H1 (cell line): Measurements from ENCODE around the gene PLPPR1. TPM values are rescaled to one million over a fixed set of nuclear protein-coding genes. Genes with fewer than 3 reads are reported as not detected.
A peak's percentile ranks its signal among the peaks of the same experiment; 100 is the strongest.

Experiments
- CTCF ChIA-PET: fragments of 300-600 bp; sonication (Branson Sonifier 250); formaldehyde crosslinking; loops from one replicate; lab custom pipeline; 2021; ENCODE audit not compliant: partially characterized antibody; lab: Charles Lee
- POLR2A ChIA-PET: fragments of 300-600 bp; sonication (Branson Sonifier 250); formaldehyde crosslinking; loops from one replicate; lab custom pipeline; 2021; ENCODE audit warnings: inconsistent platforms; ENCODE audit not compliant: partially characterized antibody; lab: Charles Lee
- DNase-seq, 2 experiments: peaks; one replicate each; pipeline versions ENCODE4 v3.0.0 to v3.0.0-alpha.2; 2010 to 2022; ENCODE audit warnings: low spot score in 2 of 2, low read depth in 1 of 2, mixed read lengths in 1 of 2
- FAIRE-seq: peaks from 2 replicates; lab custom pipeline; 2011; peaks lifted over from hg19 to GRCh38; lab: Jason Lieb, UNC
- H2AFZ ChIP-seq: 2 replicates; pipeline ENCODE4 v1.8.1; 2012; ENCODE audit warnings: low read length, inconsistent platforms
- H2AK5ac ChIP-seq: 2 replicates; pipeline ENCODE4 v1.6.1; 2013; ENCODE audit warnings: low read depth, low read length
- H2BK120ac ChIP-seq: replicated peaks from 2 replicates; pipeline ENCODE3; 2013; ENCODE audit warnings: low read depth, low read length, inconsistent platforms
- H2BK12ac ChIP-seq: 2 replicates; pipeline ENCODE4 v1.6.1; 2013; ENCODE audit warnings: low read depth, low read length
- H2BK15ac ChIP-seq: 2 replicates; pipeline ENCODE4 v1.6.1; 2013; ENCODE audit warnings: low read length
- H2BK20ac ChIP-seq: 2 replicates; pipeline ENCODE4 v1.6.1; 2013; ENCODE audit warnings: low read length
- H2BK5ac ChIP-seq: 2 replicates; pipeline ENCODE4 v1.6.1; 2013; ENCODE audit warnings: low read depth, low read length
- H3K14ac ChIP-seq: 2 replicates; pipeline ENCODE4 v1.6.1; 2013; ENCODE audit warnings: inconsistent platforms; ENCODE audit not compliant: insufficient read length
- H3K18ac ChIP-seq: 2 replicates; pipeline ENCODE4 v1.6.1; 2013; ENCODE audit warnings: low read length; ENCODE audit errors: extremely low read depth
- H3K23ac ChIP-seq: 2 replicates; pipeline ENCODE4 v1.6.1; 2013; ENCODE audit warnings: inconsistent platforms; ENCODE audit not compliant: insufficient read length
- H3K23me2 ChIP-seq: 2 replicates; pipeline ENCODE4 v1.6.1; 2013; ENCODE audit warnings: low read depth, low read length
- H3K27ac ChIP-seq: 2 replicates; pipeline ENCODE4 v1.6.1; 2011; ENCODE audit warnings: low read depth, low read length, inconsistent platforms
- H3K27me3 ChIP-seq, 4 experiments: replicated peaks in 1 of 4; 1 replicate in 1 of 4; 2 replicates in 3 of 4; pipeline versions ENCODE4 v1.6.1 to v1.8.1; 2011 to 2013; ENCODE audit warnings: low read length in 3 of 4, mild to moderate bottlenecking in 3 of 4, inconsistent platforms in 2 of 4, mixed read lengths in 2 of 4, moderate library complexity in 1 of 4; ENCODE audit not compliant: control insufficient read depth in 3 of 4, insufficient read depth in 3 of 4; ENCODE audit errors: extremely low read depth in 1 of 4
- H3K36me3 ChIP-seq, 4 experiments: 2 replicates each; pipeline versions ENCODE4 v1.6.1 to v1.8.1; 2011 to 2013; ENCODE audit warnings: mild to moderate bottlenecking in 4 of 4, low read length in 3 of 4, moderate library complexity in 2 of 4, control low read depth in 1 of 4, inconsistent platforms in 1 of 4; ENCODE audit not compliant: insufficient read depth in 4 of 4, control insufficient read depth in 2 of 4
- H3K4ac ChIP-seq: replicated peaks from 2 replicates; pipeline ENCODE3; 2013; ENCODE audit warnings: low read length, low read depth, mixed read lengths, inconsistent platforms; ENCODE audit not compliant: insufficient read length
- H3K4me1 ChIP-seq, 4 experiments: replicated peaks in 1 of 4; 1 replicate in 1 of 4; 2 replicates in 3 of 4; pipeline versions ENCODE4 v1.6.1 to v1.8.1; 2011 to 2013; ENCODE audit warnings: low read length in 3 of 4, inconsistent platforms in 2 of 4, mixed read lengths in 1 of 4; ENCODE audit not compliant: insufficient read depth in 4 of 4, control insufficient read depth in 3 of 4
- H3K4me2 ChIP-seq, 2 experiments: 2 replicates each; pipeline versions ENCODE4 v1.6.1 to v1.8.1; 2011 to 2013; ENCODE audit warnings: low read depth in 2 of 2, low read length in 2 of 2, control low read depth in 1 of 2, inconsistent platforms in 1 of 2, mild to moderate bottlenecking in 1 of 2; ENCODE audit not compliant: insufficient read depth in 1 of 2
- H3K4me3 ChIP-seq, 4 experiments: fragments of 200-600, 300-600 bp in 1 of 4; sonication (generic), shearing (Covaris generic), sonication (Bioruptor Twin) in 1 of 4; 2 replicates each; pipeline versions ENCODE4 v1.5.1 to v1.8.1; 2011 to 2016; ENCODE audit warnings: low read length in 4 of 4, low read depth in 3 of 4, control low read depth in 2 of 4, inconsistent platforms in 2 of 4, mild to moderate bottlenecking in 2 of 4, mixed read lengths in 1 of 4, moderate library complexity in 1 of 4; ENCODE audit not compliant: insufficient read depth in 2 of 4; ENCODE audit errors: extremely low read depth in 1 of 4
- H3K56ac ChIP-seq: replicated peaks from 2 replicates; pipeline ENCODE3; 2013; ENCODE audit warnings: low read depth, mild to moderate bottlenecking, mixed read lengths, low read length, inconsistent platforms; ENCODE audit not compliant: insufficient read length
- H3K79me1 ChIP-seq: 2 replicates; pipeline ENCODE4 v1.6.1; 2013; ENCODE audit warnings: low read depth, low read length, control low read depth
- H3K79me2 ChIP-seq, 2 experiments: 2 replicates each; pipeline versions ENCODE4 v1.6.1 to v1.8.1; 2012 to 2013; ENCODE audit warnings: low read length in 2 of 2, mild to moderate bottlenecking in 2 of 2, inconsistent platforms in 1 of 2; ENCODE audit not compliant: insufficient read depth in 2 of 2, control insufficient read depth in 1 of 2
- H3K9ac ChIP-seq, 4 experiments: replicated peaks in 1 of 4; 1 replicate in 1 of 4; 2 replicates in 3 of 4; pipeline versions ENCODE4 v1.6.1 to v1.8.1; 2011 to 2013; ENCODE audit warnings: low read depth in 3 of 4, low read length in 3 of 4, control low read depth in 2 of 4, mild to moderate bottlenecking in 2 of 4, moderate library complexity in 2 of 4, inconsistent platforms in 1 of 4; ENCODE audit errors: extremely low read depth in 1 of 4
- H3K9me3 ChIP-seq, 2 experiments: 2 replicates each; pipeline versions ENCODE4 v1.6.1 to v1.8.1; 2012 to 2013; ENCODE audit warnings: mild to moderate bottlenecking in 2 of 2, moderate library complexity in 2 of 2, control low read depth in 1 of 2, inconsistent platforms in 1 of 2, low read depth in 1 of 2, low read length in 1 of 2, mixed read lengths in 1 of 2; ENCODE audit not compliant: insufficient read depth in 2 of 2
- H4K20me1 ChIP-seq, 2 experiments: replicated peaks in 1 of 2; 2 replicates each; pipeline versions ENCODE3 to v1.8.1; 2011 to 2013; ENCODE audit warnings: inconsistent platforms in 2 of 2, low read length in 2 of 2, mild to moderate bottlenecking in 1 of 2; ENCODE audit not compliant: insufficient read depth in 2 of 2, control insufficient read depth in 1 of 2
- H4K5ac ChIP-seq: 2 replicates; pipeline ENCODE4 v1.6.1; 2013; ENCODE audit warnings: low read length, low read depth, mixed read lengths, inconsistent platforms; ENCODE audit not compliant: insufficient read length
- H4K8ac ChIP-seq: 2 replicates; pipeline ENCODE4 v1.8.0; 2013; ENCODE audit warnings: mild to moderate bottlenecking, moderate library complexity, low read length, inconsistent platforms; ENCODE audit not compliant: insufficient read depth; ENCODE audit errors: extremely low read depth
- H4K91ac ChIP-seq: replicated peaks from 2 replicates; pipeline ENCODE3; 2013; ENCODE audit warnings: low read length, mixed read lengths, inconsistent platforms; ENCODE audit not compliant: insufficient read length
- BACH1 ChIP-seq: IDR thresholded peaks from 2 replicates; pipeline ENCODE4 v1.6.1; 2012; ENCODE audit warnings: low read length, improper control_type of control experiment
- CREB1 ChIP-seq: IDR thresholded peaks from 2 replicates; pipeline ENCODE4 v1.6.1; 2012; ENCODE audit warnings: inconsistent platforms
- EP300 ChIP-seq, 2 experiments: IDR thresholded peaks; 1 replicate in 1 of 2; 2 replicates in 1 of 2; pipeline ENCODE4 v1.6.1; 2011 to 2012; ENCODE audit warnings: low read depth in 2 of 2, low read length in 2 of 2, mild to moderate bottlenecking in 2 of 2, borderline replicate concordance in 1 of 2, inconsistent platforms in 1 of 2, moderate library complexity in 1 of 2
- EZH2 ChIP-seq: fragments of 200-600 bp; sonication (generic); IDR thresholded peaks from 2 replicates; pipeline ENCODE4 v1.7.1; 2012; ENCODE audit warnings: low read depth, mild to moderate bottlenecking, moderate library complexity, low read length, inconsistent platforms; ENCODE audit not compliant: severe bottlenecking
- FOSL1 ChIP-seq: IDR thresholded peaks from 2 replicates; pipeline ENCODE4 v1.6.1; 2011; ENCODE audit warnings: mild to moderate bottlenecking, low read depth, low read length, moderate library complexity; ENCODE audit not compliant: insufficient read depth
- KDM5A ChIP-seq: fragments of 200-600 bp; IDR thresholded peaks from 2 replicates; pipeline ENCODE4 v1.7.1; 2012; ENCODE audit warnings: mild to moderate bottlenecking, low read length, inconsistent platforms, mixed read lengths
- SP4 ChIP-seq: IDR thresholded peaks from 2 replicates; pipeline ENCODE4 v1.6.1; 2012; ENCODE audit warnings: low read length, inconsistent platforms
- TAF7 ChIP-seq: optimal IDR thresholded peaks from 2 replicates; pipeline ENCODE3; 2011; ENCODE audit warnings: low read depth, mild to moderate bottlenecking, inconsistent platforms, low read length, moderate library complexity, borderline replicate concordance
- TBP ChIP-seq: IDR thresholded peaks from 2 replicates; pipeline ENCODE4 v1.6.1; 2011; ENCODE audit warnings: low read depth, low read length, improper control_type of control experiment
- WGBS, 2 experiments: shearing (Covaris generic) in 1 of 2; methylation state at CpG; one replicate each; pipeline versions ENCODE4 v1.1.6 to v1.1.7; 2013 to 2015; ENCODE audit warnings: low lambda C conversion rate in 2 of 2, mixed read lengths in 2 of 2, inconsistent platforms in 1 of 2, low coverage in 1 of 2, missing lambda C conversion rate in 1 of 2; ENCODE audit not compliant: insufficient replicate concordance in 2 of 2, insufficient coverage in 1 of 2, insufficient read length in 1 of 2; ENCODE audit errors: extremely low coverage in 1 of 2, missing lambda C conversion rate in 1 of 2; 5-methylcytosine and 5-hydroxymethylcytosine counted together
- polyA plus RNA-seq, 7 experiments: library from polyadenylated mRNA; depleted of rRNA in 3 of 7; stranded (reverse) in 5 of 7; unstranded in 2 of 7; fragments of >200 nt in 5 of 7; fragments of 200-250 nt in 2 of 7; gene quantifications; 1 replicate in 5 of 7; 2 replicates in 1 of 7; 4 replicates in 1 of 7; pipeline versions ENCODE4 v1.2.1 to v1.2.3, GENCODE V29; 2011 to 2013; ENCODE audit warnings: missing spikeins in 2 of 7, mixed read lengths in 2 of 7
- total RNA-seq: library from RNA; stranded (reverse); fragmentation: NEBNext Ultra II Directional; extraction: Animal tissue kit (Norgen Biotek cat#: 25700); gene quantifications from 2 replicates; pipeline ENCODE4 v1.2.1, GENCODE V29; 2021
- TF ChIP-seq, protein P1 (sequence below), 3 experiments: IDR thresholded peaks; 1 replicate in 2 of 3; 2 replicates in 1 of 3; pipeline versions ENCODE4 v1.5.1 to v1.6.1; 2011; ENCODE audit warnings: low read length in 3 of 3, mild to moderate bottlenecking in 3 of 3, inconsistent platforms in 2 of 3, low read depth in 1 of 3, moderate library complexity in 1 of 3; ENCODE audit not compliant: insufficient read depth in 1 of 3; ENCODE audit errors: control extremely low read depth in 1 of 3

Gene PLPPR1
- total and polyA plus RNA-seq, 2 of the 8 experiments (the other 6 are each of a cell fraction or from before 2014, with no cell fraction given): 1.4 to 1.8 TPM

DNA sequence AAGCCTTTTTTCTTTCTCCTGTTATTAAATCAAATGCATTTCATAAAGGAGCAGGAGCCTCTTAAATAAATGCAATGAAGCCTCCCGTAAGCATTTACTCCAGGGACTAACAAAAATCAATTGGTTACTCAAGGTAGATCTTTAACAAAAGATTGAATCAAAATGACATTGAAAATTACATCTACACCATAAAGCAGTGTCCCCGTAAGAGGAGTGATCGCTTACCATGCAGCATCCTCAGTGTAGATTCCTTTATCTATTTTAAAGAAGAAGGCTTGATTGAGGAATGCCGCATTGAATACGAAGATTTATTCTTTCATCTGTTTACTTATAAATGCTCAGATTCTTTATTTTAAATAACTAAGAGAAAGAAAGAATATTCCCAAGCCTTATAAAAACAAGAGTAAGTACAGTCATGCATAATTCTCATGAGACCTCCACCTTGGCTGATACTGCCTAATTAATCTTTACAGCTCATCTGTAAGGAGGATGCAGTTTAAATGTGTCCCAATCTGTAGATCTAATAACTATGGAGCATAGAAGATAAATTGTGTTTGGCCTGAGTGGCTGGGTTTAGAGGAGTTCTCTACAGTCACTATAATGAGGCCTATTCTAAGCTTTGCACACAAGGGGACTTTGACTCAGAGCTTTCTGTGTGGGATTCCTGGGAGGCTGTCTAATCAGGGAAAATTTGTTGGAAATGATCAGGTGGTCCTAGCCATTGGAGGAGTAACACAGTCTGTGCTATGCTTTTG is 55.1 kb downstream of the PLPPR1 start:
- Histone ChIP-seq H3K23ac (no peak overlapping the region), H3K56ac (no peak overlapping the region), H2BK20ac (no peak overlapping the region), H2BK120ac (no peak overlapping the region), H3K14ac (no peak overlapping the region), H4K91ac (peak overlapping the region; percentile 47), H2BK12ac (no peak overlapping the region), H2BK15ac (no peak overlapping the region), H3K4me2 (no peak overlapping the region), H3K9me3 (no peaks in the 10 kb centered on the region), H4K20me1 (no peaks in the 10 kb centered on the region), H3K79me1 (no peaks in the 10 kb centered on the region), H3K27ac (no peak overlapping the region), H2BK5ac (no peak overlapping the region), H2AFZ (no peak overlapping the region), H3K23me2 (no peaks in the 10 kb centered on the region), H3K36me3 (no peaks in the 10 kb centered on the region; a peak in 1 of 8 replicates), H3K27me3 (no peaks in the 10 kb centered on the region; a peak in 1 of 7 replicates), H3K79me2 (no peaks in the 10 kb centered on the region), H4K8ac (no peak overlapping the region), H3K4ac (no peak overlapping the region), H3K4me3 (no peak overlapping the region; a peak in 1 of 8 replicates), H3K18ac (no peak overlapping the region), H2AK5ac (no peak overlapping the region), H3K4me1 (peaks cover 0 to 9% (median 5%) of the 10 kb centered on the region in 4 experiments; a peak in 3 of 7 replicates), H3K9ac (no peak overlapping the region), H4K5ac (no peak overlapping the region)
- ChIA-PET CTCF (interaction anchor here (1.3 kb wide), 1 partner anchor 482 kb away, joined by 3 read pairs; no protein-coding TSS in a partner anchor), POLR2A (no interaction called here)
- no peak for DNase-seq
- no peak for FAIRE-seq
- WGBS, 2 experiments: 68% methylated on average over 5 of the region's 5 CpGs; no CpG with 5 or more reads in 1 of the 2 experiments
- TF ChIP-seq FOSL1 (no peak), EZH2 (no peak), KDM5A (no peak), SP4 (no peak), TBP (no peak), EP300 (IDR thresholded peaks at IDR 0.05; ENCODE audit: borderline replicate concordance in 1 of 2, low read depth in 2 of 2, low read length in 2 of 2) (no peak), TAF7 (no peak), BACH1 (no peak), CREB1 (no peak)
- TF ChIP-seq, protein P1, sequence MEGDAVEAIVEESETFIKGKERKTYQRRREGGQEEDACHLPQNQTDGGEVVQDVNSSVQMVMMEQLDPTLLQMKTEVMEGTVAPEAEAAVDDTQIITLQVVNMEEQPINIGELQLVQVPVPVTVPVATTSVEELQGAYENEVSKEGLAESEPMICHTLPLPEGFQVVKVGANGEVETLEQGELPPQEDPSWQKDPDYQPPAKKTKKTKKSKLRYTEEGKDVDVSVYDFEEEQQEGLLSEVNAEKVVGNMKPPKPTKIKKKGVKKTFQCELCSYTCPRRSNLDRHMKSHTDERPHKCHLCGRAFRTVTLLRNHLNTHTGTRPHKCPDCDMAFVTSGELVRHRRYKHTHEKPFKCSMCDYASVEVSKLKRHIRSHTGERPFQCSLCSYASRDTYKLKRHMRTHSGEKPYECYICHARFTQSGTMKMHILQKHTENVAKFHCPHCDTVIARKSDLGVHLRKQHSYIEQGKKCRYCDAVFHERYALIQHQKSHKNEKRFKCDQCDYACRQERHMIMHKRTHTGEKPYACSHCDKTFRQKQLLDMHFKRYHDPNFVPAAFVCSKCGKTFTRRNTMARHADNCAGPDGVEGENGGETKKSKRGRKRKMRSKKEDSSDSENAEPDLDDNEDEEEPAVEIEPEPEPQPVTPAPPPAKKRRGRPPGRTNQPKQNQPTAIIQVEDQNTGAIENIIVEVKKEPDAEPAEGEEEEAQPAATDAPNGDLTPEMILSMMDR (IDR thresholded peaks at IDR 0.05; ENCODE audit: control extremely low read depth in 1 of 3, insufficient read depth in 1 of 3, low read depth in 1 of 3, low read length in 3 of 3): no peak
